GM18858 (cell line): ENCODE data around the gene ASMTL.
"Not testable (repeated sequence)": the region's sequence is repeated elsewhere in the genome, so short reads cannot be mapped to it uniquely, and the experiment has no call there.

ENCODE experiments used
- ATAC-seq: cut with Tn5 transposase; IDR thresholded peaks from one replicate; pipeline ENCODE4 v1.9.1; 2021; ENCODE audit not compliant: unreplicated experiment

Gene ASMTL, protein sequence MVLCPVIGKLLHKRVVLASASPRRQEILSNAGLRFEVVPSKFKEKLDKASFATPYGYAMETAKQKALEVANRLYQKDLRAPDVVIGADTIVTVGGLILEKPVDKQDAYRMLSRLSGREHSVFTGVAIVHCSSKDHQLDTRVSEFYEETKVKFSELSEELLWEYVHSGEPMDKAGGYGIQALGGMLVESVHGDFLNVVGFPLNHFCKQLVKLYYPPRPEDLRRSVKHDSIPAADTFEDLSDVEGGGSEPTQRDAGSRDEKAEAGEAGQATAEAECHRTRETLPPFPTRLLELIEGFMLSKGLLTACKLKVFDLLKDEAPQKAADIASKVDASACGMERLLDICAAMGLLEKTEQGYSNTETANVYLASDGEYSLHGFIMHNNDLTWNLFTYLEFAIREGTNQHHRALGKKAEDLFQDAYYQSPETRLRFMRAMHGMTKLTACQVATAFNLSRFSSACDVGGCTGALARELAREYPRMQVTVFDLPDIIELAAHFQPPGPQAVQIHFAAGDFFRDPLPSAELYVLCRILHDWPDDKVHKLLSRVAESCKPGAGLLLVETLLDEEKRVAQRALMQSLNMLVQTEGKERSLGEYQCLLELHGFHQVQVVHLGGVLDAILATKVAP

DNA sequence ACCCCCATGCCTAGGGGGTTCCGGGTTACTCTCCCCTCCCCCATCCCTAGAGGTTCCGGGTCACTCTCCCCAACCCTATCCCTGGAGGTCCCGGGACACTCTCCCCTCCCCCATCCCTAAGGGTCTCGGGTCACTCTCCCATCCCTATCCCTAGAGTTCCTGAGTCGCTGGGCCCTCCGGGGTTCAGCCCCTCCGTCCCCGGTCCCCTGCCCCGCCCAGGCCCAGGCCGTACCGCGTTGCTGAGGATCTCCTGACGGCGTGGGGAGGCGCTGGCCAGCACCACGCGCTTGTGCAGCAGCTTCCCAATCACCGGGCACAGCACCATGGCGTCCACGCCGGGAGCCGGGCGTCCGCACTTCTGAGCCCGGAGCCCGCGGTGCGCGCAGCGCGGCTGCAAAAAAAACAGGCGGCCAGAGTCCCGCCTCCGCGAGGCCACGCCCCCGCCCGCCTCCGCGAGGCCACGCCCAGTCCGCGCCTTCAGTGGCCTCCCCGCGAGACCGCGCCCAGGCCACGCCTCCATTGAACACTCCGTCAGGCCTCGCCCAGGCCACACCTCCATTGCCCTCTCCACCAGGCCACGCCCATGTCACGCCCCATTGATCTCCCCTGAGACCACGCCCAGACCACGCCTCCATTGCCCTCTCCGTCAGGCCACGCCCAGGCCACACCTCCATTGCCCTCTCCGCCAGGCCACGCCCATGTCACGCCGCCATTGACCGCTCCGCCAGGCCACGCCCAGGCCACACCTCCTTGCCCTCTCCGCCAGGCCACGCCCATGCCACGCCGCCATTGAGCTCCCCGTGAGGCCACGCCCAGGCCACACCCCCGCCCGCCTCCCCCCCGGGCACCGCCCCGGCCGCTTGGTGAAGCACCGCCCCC lies at the start of gene ASMTL:
Gene ASMTL, minus strand, starts transcription at position 394 of the 879 bp plus-strand sequence. Its CDS starts 69 bp downstream, at position 325.
- ATAC-seq: peak; percentile 61

DNA sequence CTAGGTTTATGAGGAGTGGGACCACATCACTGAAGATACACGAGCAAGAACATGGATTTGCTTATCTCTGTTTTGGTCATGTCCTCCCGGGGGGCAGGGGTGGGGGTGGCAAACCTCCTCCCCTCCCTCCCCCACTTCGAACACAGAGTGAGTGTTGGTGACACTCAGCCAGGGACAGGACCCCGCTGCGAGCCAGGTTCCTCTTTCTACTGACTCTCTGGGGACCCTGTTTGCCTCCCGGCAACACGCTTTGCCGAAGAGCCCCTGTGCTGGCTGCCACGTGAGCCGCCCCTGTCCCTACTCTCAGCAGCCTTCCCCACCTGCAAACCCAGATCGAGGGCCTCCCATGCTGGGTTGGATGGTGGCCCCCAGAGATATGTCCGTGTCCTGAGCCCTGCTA lies 49.5 kb upstream of the ASMTL start:
- no peak for ATAC-seq

DNA sequence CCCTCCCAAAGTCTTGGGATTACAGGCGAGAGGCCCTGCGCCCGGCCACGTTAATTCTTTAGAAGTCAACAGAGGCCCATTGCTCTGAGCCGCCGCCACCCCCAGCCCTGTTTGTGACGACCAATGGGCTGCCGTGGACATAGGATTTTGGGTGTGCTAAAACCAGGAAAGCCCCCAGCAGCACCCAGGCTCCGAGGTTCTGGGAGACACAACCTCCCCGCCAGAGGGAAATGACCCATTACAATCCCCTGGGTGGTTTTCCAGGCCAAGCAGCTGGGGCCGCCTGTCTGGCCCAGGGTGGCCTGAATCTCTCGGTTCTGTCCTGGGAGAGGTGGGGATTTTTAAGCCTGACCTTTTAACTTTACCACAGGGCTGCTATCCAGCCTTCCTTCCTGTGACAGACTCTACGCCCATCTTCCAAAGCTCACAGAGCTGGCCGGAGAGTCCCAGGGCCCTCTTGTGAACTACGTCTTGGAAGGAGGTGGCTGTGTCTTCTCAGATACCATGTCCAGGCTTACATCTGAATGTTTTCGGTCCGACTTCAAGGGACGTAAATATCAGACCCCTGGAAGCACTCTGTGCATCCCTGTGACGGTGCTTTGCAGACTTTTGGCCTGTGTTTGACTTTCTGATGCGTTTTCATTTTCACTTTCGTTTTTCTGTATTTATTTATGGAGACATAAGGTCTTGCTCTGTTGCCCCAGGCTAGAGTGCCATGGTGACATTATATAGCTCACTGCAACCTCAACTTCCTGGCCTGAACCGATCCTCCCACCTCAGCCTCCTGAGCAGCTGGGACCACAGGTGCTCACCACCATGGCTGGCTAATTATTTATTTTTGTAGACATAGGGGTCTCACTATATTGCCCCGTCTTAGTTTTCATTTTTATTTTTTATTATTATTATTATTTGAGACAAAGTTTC lies 48.3 kb upstream of the ASMTL start:
- ATAC-seq: peak; percentile 67

DNA sequence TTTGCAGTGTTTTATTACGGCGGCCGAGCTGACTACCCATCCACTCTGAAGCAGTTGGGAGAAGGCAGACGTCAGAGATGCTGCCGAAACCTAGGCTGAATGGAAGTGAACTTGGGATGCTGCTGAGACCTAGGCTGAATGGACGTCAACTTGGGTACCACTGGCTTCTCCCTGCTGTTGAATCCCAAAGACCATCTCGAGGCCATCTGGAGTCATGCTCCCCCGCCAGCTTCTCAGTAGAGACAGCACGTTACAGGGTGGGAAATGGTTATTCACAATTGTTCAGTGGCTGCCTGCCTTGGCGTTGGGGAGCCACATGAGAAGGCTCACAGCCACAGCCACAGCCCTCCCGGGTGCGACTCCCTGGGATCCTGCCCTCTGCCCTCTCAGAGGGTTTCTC lies 43.4 kb upstream of the ASMTL start:
- no peak for ATAC-seq

DNA sequence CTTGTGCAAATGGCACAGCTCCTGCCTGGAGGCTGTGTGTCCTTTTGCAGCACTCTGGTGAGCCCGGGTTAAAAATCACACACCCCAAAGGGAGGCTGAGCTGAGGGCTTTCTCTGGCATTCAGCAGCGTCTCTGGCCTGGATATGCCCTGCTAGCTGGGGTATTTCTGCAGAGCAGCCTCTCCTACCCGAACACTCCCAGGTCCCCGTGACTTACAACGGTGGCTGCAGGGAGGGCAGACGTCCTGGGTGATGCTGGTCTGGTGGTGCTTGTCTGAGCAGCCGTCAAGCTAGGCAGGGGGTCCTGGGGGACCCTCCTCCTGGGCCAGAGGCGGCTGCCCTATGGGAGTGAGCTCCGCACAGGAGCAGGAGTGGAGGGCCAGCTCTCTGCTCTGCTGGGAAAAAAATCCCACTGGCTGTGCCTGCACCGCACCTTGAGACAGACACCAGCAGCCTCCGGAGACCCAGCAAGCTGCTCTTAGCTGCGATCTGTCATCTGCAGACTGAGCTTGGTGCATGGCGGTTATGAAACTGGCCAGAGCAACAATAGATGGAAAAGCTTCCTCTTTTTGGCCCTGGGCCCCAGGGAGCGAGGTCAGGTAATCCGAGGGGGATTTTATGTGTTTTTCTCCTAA lies 41.3 kb upstream of the ASMTL start:
- peak; percentile 56 for ATAC-seq

DNA sequence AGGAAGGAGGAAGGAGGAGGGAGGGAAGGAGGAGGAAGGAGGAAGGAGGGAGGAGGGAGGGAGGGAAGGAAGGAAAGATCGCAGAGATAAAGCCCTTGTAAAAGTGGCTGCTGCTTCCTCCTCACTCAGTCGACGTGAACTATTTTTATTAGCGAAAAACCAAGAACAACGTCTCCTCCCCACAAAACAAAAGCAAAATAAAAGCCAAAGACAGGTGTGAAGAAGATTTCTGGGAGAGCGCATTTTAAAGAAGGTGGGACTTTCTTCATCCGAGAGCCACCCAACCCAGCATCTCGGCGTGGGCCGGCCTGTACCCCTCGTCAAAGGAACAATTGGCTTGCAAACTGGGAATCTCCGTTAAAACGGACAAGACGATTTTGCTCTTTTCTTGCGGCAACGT lies 40.7 kb upstream of the ASMTL start:
- ATAC-seq: no peak

DNA sequence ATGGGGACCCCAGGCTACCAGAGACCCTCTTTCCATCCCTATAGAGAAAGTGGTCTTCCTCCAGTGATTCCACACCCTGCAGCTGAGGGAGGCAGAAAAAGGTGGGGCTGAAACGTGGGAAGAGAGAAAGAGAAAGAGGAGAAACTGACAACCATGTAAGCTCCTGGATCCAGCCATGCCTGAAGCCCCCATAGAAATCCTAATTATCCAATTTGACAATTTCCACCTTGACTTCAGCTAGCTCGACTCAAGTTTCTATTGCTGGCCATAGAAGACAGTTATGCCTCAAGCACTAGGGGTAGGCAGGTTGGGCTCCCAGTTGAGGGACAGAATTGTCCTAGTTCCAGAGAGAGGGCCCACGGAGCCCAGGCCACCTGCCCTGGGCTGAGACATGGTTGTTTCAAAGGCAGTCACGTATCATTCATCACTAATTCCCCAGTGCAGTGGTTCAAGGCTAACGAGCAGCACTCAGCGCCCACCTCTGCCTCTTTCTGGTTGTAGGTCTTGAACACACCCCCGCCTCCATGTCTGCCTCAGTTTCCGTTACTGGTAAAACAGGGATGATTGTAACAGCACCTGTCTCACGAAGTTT lies 39.8 kb upstream of the ASMTL start:
- no peak for ATAC-seq

DNA sequence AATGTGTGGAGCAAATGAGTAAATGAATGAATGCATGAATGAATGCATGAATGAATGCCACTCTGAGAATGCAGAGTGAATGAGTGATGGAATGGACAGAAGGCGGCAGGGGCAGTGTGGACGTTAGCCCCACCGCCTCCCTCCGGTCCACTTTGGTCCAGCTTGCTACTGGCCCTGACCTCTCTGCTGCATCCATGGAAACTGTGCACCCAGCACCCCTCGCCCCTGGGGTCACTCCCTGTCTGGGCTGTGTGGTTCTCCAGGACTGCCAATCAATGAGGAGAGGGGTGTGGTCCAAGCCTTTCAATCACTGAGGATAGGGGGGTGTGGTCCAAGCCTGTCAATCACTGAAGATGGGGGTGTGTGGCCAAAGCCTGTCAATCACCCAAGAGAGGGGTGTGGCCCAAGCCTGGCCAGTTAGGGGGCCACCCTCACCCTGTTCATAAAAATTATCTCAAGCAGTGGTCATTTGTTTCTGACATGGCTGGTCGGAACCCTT lies 39.2 kb upstream of the ASMTL start:
- ATAC-seq: peak; percentile 58

DNA sequence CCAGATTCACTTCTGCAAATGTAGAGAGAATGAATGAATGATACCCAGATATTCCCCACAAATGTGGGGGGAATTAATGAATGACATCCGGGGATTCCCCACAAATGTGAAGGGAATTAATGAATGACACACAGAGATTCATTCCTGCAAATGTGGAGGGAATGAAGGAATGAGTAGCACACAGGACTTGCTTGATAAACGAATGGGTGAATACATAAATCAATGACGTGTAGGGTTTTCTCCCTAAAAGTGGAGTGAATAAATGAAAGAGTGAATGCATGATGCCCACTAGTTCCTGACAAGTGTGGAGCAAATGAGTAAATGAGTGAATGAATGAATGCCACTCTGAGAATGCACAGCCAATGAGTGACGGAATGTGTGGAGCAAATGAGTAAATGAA lies 38.5 kb upstream of the ASMTL start:
- ATAC-seq: not testable (repeated sequence)

DNA sequence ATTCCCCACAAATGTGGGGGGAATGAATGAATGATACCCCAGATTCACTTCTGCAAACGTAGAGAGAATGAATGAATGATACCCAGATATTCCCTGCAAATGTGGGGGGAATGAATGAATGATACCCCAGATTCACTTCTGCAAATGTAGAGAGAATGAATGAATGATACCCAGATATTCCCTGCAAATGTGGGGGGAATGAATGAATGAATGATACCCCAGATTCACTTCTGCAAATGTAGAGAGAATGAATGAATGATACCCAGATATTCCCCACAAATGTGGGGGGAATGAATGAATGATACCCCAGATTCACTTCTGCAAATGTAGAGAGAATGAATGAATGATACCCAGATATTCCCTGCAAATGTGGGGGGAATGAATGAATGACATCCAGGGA lies 38.0 kb upstream of the ASMTL start:
- not testable (repeated sequence) for ATAC-seq

DNA sequence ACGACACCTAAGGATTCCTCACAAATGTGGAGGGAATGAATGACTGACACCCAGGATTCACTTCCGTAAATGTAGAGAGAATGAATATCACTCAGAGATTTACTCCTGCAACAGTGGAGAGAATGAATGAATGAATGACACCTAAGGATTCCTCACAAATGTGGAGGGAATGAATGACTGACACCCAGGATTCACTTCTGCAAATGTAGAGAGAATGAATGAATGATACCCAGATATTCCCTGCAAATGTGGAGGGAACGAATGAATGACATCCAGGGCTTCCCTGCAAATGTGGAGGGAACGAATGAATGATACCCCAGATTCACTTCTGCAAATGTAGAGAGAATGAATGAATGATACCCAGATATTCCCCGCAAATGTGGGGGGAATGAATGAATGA lies 36.6 kb upstream of the ASMTL start:
- ATAC-seq: not testable (repeated sequence)

DNA sequence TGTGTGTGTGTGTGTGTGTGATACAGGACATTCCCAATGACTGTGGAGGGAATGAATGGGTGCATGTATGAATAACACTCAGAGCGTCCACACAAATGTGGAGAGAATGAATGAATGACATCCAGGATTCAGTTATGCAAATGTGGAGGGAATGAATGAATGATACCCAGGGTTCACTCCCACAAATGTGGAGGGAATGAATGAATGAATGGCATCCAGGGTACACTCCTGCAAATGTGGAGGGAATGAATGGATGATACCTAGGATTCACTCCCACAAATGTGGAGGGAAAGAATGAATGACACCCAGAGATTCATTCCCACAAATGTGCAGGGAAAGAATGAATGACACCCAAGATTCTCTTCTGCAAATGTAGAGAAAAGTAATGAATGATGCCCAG lies 36.0 kb upstream of the ASMTL start:
- ATAC-seq: no peak

DNA sequence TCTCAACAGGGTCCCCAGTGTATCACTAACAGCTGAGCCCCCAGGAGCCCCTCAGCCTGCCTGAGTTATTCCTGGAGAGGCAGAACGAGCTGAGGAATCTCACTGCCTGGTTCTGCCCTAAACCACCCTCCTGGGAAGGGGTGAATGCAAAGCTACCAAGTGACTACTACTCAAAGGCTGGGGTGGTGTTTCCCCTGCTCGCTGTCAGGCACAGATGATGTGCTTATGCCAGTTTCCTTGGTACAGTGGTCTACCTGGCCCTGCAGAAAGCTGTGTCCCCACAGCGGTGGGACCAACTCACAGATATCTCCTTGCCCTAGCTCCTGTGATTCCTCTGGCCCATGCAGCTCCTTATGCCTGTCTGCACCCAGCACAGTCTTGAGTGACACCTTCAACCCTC lies 35.4 kb upstream of the ASMTL start:
- no peak for ATAC-seq

DNA sequence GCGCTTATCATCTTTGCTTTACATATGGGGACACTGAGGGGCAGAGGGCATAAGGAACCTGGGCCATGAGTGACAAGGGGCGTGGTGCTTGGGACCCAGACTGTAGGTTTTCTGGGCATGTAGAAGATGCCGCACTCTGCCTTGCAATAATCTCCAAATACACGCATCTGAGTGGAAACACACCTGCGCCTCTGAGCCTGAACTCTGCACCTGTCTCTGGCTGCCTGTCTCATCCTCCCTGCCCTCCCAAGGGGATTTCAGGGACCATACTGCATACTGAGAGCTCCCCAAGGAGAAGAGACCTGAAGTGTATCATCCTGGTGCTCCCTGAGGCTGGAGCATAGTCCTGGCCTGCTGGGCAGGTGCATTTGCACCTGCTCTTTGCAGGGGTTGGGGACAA lies 34.7 kb upstream of the ASMTL start:
- no peak for ATAC-seq

DNA sequence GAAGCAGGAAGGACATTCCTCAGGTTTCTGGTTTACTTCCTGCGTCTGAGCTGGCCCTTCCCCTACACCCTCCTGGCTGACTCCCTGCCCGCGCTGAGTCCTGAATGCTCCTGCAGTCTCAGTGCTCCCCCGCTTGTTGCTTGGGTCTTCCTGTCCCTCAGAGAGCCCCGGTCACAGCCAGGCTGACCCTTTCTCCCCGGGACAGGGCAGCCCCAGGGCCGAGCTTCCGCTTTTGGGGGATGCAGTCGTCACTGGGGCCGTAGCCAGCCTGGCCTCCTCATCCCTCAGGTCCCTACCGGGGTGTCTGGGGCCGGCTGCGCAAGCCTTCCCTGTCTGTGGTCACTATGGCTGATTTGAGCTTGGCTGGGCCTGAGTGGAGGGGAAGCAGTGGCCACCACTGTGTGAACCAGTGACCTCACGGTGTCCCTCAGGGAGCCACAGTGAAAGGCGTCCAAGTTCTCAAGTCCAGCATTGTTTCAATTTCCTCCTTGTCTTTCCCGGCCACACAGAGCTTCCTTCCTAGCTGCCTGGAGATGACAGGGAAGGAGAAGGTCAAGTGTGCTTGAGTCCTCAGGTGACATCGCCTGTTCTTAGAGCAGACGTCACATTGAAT lies 34.1 kb upstream of the ASMTL start:
- ATAC-seq: no peak

DNA sequence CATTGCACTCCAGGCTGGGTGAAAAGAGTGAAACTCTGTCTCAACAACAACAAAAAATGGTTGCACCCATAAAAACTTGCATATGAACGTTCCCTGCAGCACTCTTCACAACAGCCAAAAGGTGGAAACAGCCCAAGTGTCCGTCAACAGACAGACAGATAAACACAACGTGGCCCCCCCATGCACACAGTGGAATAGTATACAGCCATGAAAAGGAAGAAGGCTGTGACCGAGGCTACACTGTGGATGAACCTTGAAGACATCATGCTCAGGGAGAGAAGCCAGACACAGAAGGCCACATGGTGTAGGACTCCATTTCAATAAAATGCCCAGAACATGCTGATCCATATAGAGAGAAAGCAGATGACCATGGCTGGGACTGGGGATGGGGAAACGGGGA lies 33.5 kb upstream of the ASMTL start:
- ATAC-seq: no peak

DNA sequence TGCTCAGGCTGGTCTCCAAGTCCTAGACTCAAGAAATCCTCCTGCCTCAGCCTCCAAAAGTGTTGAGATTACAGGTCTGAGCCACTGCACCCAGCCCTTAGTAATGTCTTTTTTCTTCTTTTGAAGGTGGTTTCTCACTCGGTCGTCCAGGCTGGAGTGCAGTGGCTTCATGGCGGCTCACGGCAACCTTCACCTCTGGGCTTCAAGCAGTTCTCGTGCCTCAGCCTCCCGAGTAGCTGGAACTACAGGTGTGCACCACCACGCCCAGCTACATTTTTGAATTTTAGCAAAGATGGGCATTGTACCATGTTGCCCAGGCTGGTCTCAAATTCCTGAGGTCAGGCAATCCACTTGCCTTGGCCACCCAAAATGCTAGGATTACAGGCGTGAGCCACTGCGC lies 32.3 kb upstream of the ASMTL start:
- ATAC-seq: no peak

DNA sequence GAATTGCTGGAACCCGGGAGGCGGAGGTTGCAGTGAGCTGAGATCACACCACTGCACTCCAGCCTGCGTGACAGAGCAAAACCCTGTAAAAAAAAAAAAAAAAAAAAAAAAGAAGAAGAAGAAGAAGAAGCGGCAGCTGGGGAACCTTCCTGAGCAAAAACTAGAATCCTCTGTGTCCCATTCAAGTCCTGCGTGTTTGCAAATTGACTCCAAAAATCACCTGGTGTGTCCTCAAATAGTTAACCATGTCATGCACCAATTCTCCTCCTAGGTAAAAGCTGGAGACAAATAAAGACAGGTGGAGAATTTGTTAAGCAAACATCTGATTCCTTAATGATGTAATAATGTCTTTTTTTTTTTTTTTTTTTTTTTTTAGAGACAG lies 31.9 kb upstream of the ASMTL start:
- ATAC-seq: no peak
